ENCODE results near the gene HSPD1.

Gene HSPD1

GRCh38 chr2:197499594-197500502, at the start of gene HSPD1, which contains the start of gene HSPE1:
Gene HSPD1, minus strand, starts transcription at chr2:197499840. Its CDS starts 992 bp downstream, at chr2:197498848.
Gene HSPE1, plus strand, starts transcription at chr2:197500379. Its CDS starts 58 bp downstream, at chr2:197500437.
- no CpG with 5 or more reads among the region's 104 CpGs for WGBS (ENCODE audit: insufficient coverage, insufficient read length)
- H3K36me3 ChIP-seq (ENCODE audit: control insufficient read depth, insufficient read depth, low read length), result peaks cover 12% of the 10 kb centered on the region
- H3K4me3 ChIP-seq (ENCODE audit: low read length), result peak within 1 kb of the TSS; percentile 93
- no peaks in the 10 kb centered on the region for H3K9me3 ChIP-seq (ENCODE audit: control insufficient read depth, insufficient read depth, low read length)
- peak; percentile 99 for DNase-seq (ENCODE audit: low read depth, low spot score)
- no peaks in the 10 kb centered on the region for H3K27me3 ChIP-seq (ENCODE audit: control insufficient read depth, insufficient read depth, low read length)
- H3K27ac ChIP-seq (ENCODE audit: low read length), result no peak within 1 kb of the TSS
- H3K4me1 ChIP-seq (ENCODE audit: control insufficient read depth, insufficient read depth, low read length), result 0 out of 2 replicates have a peak, but pooled peaks cover 1% of the 10 kb centered on the region

- Histone ChIP-seq H3K36me3 (ENCODE audit: control insufficient read depth, insufficient read depth, low read length) (no peaks in the 10 kb centered on the region), H3K27me3 (ENCODE audit: control insufficient read depth, insufficient read depth, low read length) (no peaks in the 10 kb centered on the region), H3K4me1 (ENCODE audit: control insufficient read depth, insufficient read depth, low read length) (no peaks in the 10 kb centered on the region), H3K27ac (ENCODE audit: low read length) (no peak overlapping the region), H3K4me3 (ENCODE audit: low read length) (no peak overlapping the region), H3K9me3 (ENCODE audit: control insufficient read depth, insufficient read depth, low read length) (no peaks in the 10 kb centered on the region)
- WGBS (ENCODE audit: insufficient coverage, insufficient read length), result 100% methylated on average over 1 of the region's 5 CpGs
- no peak for DNase-seq (ENCODE audit: low read depth, low spot score)
Observed at GRCh38 chr2:197548582-197548981, 48.9 kb upstream of the HSPD1 start.

GRCh38 chr2:197547163-197547900, 47.7 kb upstream of the HSPD1 start:
- Histone ChIP-seq H3K4me1 (ENCODE audit: control insufficient read depth, insufficient read depth, low read length) (no peaks in the 10 kb centered on the region), H3K36me3 (ENCODE audit: control insufficient read depth, insufficient read depth, low read length) (peaks cover 2% of the 10 kb centered on the region; the same call in 1 of the 2 replicates), H3K4me3 (ENCODE audit: low read length) (no peak overlapping the region), H3K9me3 (ENCODE audit: control insufficient read depth, insufficient read depth, low read length) (no peaks in the 10 kb centered on the region), H3K27ac (ENCODE audit: low read length) (no peak overlapping the region), H3K27me3 (ENCODE audit: control insufficient read depth, insufficient read depth, low read length) (no peaks in the 10 kb centered on the region)
- DNase-seq (ENCODE audit: low read depth, low spot score), result no peak
- no CpG with 5 or more reads among the region's 5 CpGs for WGBS (ENCODE audit: insufficient coverage, insufficient read length)

- Histone ChIP-seq H3K27me3 (ENCODE audit: control insufficient read depth, insufficient read depth, low read length) (no peaks in the 10 kb centered on the region), H3K27ac (ENCODE audit: low read length) (no peak overlapping the region), H3K9me3 (ENCODE audit: control insufficient read depth, insufficient read depth, low read length) (no peaks in the 10 kb centered on the region), H3K4me1 (ENCODE audit: control insufficient read depth, insufficient read depth, low read length) (no peaks in the 10 kb centered on the region), H3K4me3 (ENCODE audit: low read length) (no peak overlapping the region), H3K36me3 (ENCODE audit: control insufficient read depth, insufficient read depth, low read length) (peaks cover 2% of the 10 kb centered on the region; the same call in 1 of the 2 replicates)
- DNase-seq (ENCODE audit: low read depth, low spot score), result no peak
- WGBS (ENCODE audit: insufficient coverage, insufficient read length), result no CpG with 5 or more reads among the region's 3 CpGs
Observed at GRCh38 chr2:197543206-197543605, 43.6 kb upstream of the HSPD1 start.

GRCh38 chr2:197539734-197540133, 40.1 kb upstream of the HSPD1 start:
- DNase-seq (ENCODE audit: low read depth, low spot score), result no peak
- Histone ChIP-seq H3K4me3 (ENCODE audit: low read length) (no peak overlapping the region), H3K27me3 (ENCODE audit: control insufficient read depth, insufficient read depth, low read length) (no peaks in the 10 kb centered on the region), H3K4me1 (ENCODE audit: control insufficient read depth, insufficient read depth, low read length) (no peaks in the 10 kb centered on the region), H3K27ac (ENCODE audit: low read length) (no peak overlapping the region), H3K9me3 (ENCODE audit: control insufficient read depth, insufficient read depth, low read length) (no peaks in the 10 kb centered on the region), H3K36me3 (ENCODE audit: control insufficient read depth, insufficient read depth, low read length) (peaks cover 2% of the 10 kb centered on the region; the same call in 1 of the 2 replicates)
- no CpG with 5 or more reads among the region's 1 CpG for WGBS (ENCODE audit: insufficient coverage, insufficient read length)

- peaks cover 2% of the 10 kb centered on the region; the same call in 1 of the 2 replicates for H3K36me3 ChIP-seq (ENCODE audit: control insufficient read depth, insufficient read depth, low read length)
- WGBS (ENCODE audit: insufficient coverage, insufficient read length), result no CpG with 5 or more reads among the region's 2 CpGs
Observed at GRCh38 chr2:197538412-197538811, 38.8 kb upstream of the HSPD1 start.

GRCh38 chr2:197517150-197517549, 17.5 kb upstream of the HSPD1 start:
- Histone ChIP-seq H3K27ac (ENCODE audit: low read length) (no peak overlapping the region), H3K36me3 (ENCODE audit: control insufficient read depth, insufficient read depth, low read length) (no peaks in the 10 kb centered on the region; the same call in 1 of the 2 replicates), H3K27me3 (ENCODE audit: control insufficient read depth, insufficient read depth, low read length) (no peaks in the 10 kb centered on the region), H3K4me3 (ENCODE audit: low read length) (no peak overlapping the region; the same call in 1 of the 2 replicates), H3K9me3 (ENCODE audit: control insufficient read depth, insufficient read depth, low read length) (no peaks in the 10 kb centered on the region), H3K4me1 (ENCODE audit: control insufficient read depth, insufficient read depth, low read length) (no peaks in the 10 kb centered on the region; the same call in 1 of the 2 replicates)
- WGBS (ENCODE audit: insufficient coverage, insufficient read length), result no CpG with 5 or more reads among the region's 2 CpGs
- DNase-seq (ENCODE audit: low read depth, low spot score), result no peak

More at GRCh38 chr2:197538412-197538811, 38.8 kb upstream of the HSPD1 start:
- no peak overlapping the region for H3K4me3 ChIP-seq (ENCODE audit: low read length)
- no peaks in the 10 kb centered on the region for H3K4me1 ChIP-seq (ENCODE audit: control insufficient read depth, insufficient read depth, low read length)
- no peak for DNase-seq (ENCODE audit: low read depth, low spot score)
- no peaks in the 10 kb centered on the region for H3K27me3 ChIP-seq (ENCODE audit: control insufficient read depth, insufficient read depth, low read length)
- no peak overlapping the region for H3K27ac ChIP-seq (ENCODE audit: low read length)
- H3K9me3 ChIP-seq (ENCODE audit: control insufficient read depth, insufficient read depth, low read length), result no peaks in the 10 kb centered on the region

- H3K27ac ChIP-seq (ENCODE audit: low read length), result no peak overlapping the region
- no peaks in the 10 kb centered on the region for H3K9me3 ChIP-seq (ENCODE audit: control insufficient read depth, insufficient read depth, low read length)
- H3K27me3 ChIP-seq (ENCODE audit: control insufficient read depth, insufficient read depth, low read length), result no peaks in the 10 kb centered on the region
- DNase-seq (ENCODE audit: low read depth, low spot score), result no peak
- no peaks in the 10 kb centered on the region; the same call in 1 of the 2 replicates for H3K4me1 ChIP-seq (ENCODE audit: control insufficient read depth, insufficient read depth, low read length)
- no CpG with 5 or more reads among the region's 17 CpGs for WGBS (ENCODE audit: insufficient coverage, insufficient read length)
- H3K4me3 ChIP-seq (ENCODE audit: low read length), result peak overlapping the region; percentile 68
- no peaks in the 10 kb centered on the region; the same call in 1 of the 2 replicates for H3K36me3 ChIP-seq (ENCODE audit: control insufficient read depth, insufficient read depth, low read length)
Observed at GRCh38 chr2:197516393-197516761, 16.7 kb upstream of the HSPD1 start.

GRCh38 chr2:197515739-197516392, 16.2 kb upstream of the HSPD1 start, which contains the start of gene MOB4:
Gene MOB4, plus strand, starts transcription at chr2:197516066. Its CDS starts 21 bp downstream, at chr2:197516087.
- no peak within 1 kb of the TSS for H3K27ac ChIP-seq (ENCODE audit: low read length)
- H3K9me3 ChIP-seq (ENCODE audit: control insufficient read depth, insufficient read depth, low read length), result no peaks in the 10 kb centered on the region
- no peaks in the 10 kb centered on the region for H3K27me3 ChIP-seq (ENCODE audit: control insufficient read depth, insufficient read depth, low read length)
- H3K4me1 ChIP-seq (ENCODE audit: control insufficient read depth, insufficient read depth, low read length), result no peaks in the 10 kb centered on the region; the same call in 1 of the 2 replicates
- no peaks in the 10 kb centered on the region; the same call in 1 of the 2 replicates for H3K36me3 ChIP-seq (ENCODE audit: control insufficient read depth, insufficient read depth, low read length)
- no CpG with 5 or more reads among the region's 66 CpGs for WGBS (ENCODE audit: insufficient coverage, insufficient read length)
- peak within 1 kb of the TSS; percentile 68 for H3K4me3 ChIP-seq (ENCODE audit: low read length)
- peak; percentile 77 for DNase-seq (ENCODE audit: low read depth, low spot score)
